ENCODE results near the gene CDHR1. TPM values are rescaled to one million over a fixed set of nuclear protein-coding genes. Genes with fewer than 3 reads are reported as not detected.

Gene CDHR1
- total and polyA plus RNA-seq, 10 of the 15 experiments (the other 5 are each of a cell fraction or from before 2014, with no cell fraction given), result 0.17 to 3.0 (median 0.34) TPM

GRCh38 chr10:84244651-84245270 lies 50.4 kb downstream of the CDHR1 start, which contains the start of gene RGR:
Gene RGR (plus strand): TSS chr10:84245053. CDS start chr10:84245091, 38 bp downstream.
- H3K79me2 ChIP-seq (ENCODE audit: control insufficient read depth, insufficient read depth, low read length), result no peaks in the 10 kb centered on the region
- H3K4me2 ChIP-seq (ENCODE audit: control insufficient read depth, insufficient read depth), result no peak within 1 kb of the TSS
- FAIRE-seq (no peak), ATAC-seq (no peak), DNase-seq (ENCODE audit: low read depth, low spot score) (no peak)
- no peaks in the 10 kb centered on the region for H3K36me3 ChIP-seq (ENCODE audit: control insufficient read depth in 2 of 2, insufficient read depth in 2 of 2, low read length in 1 of 2)
- no peaks in the 10 kb centered on the region for H4K20me1 ChIP-seq (ENCODE audit: control insufficient read depth, insufficient read depth)
- no peak within 1 kb of the TSS for H2AFZ ChIP-seq (ENCODE audit: control insufficient read depth, low read depth, low read length)
- H3K9ac ChIP-seq (ENCODE audit: control insufficient read depth, insufficient read depth, low read length), result no peak within 1 kb of the TSS
- SMC1A ChIA-PET (ENCODE audit: uncharacterized antibody, unreplicated experiment), result no interaction called here
- H3K9me3 ChIP-seq (replicated peaks; ENCODE audit: control insufficient read depth, insufficient read depth, low read length), result no peaks in the 10 kb centered on the region
- POLR2A ChIA-PET, result no interaction called here
- no peaks in the 10 kb centered on the region for H3K4me1 ChIP-seq (ENCODE audit: control insufficient read depth, insufficient read depth, low read length)
- CTCF ChIA-PET, result no interaction called here
- RAD21 ChIA-PET (ENCODE audit: unreplicated experiment), result no interaction called here
- H3K4me3 ChIP-seq, result no peak within 1 kb of the TSS
- intact Hi-C loops (cut with micrococcal nuclease; ENCODE audit: unreplicated experiment), result no loop called here
- H3K27ac ChIP-seq (ENCODE audit: control insufficient read depth, insufficient read depth), result no peak within 1 kb of the TSS
- WGBS (ENCODE audit: insufficient coverage, insufficient replicate concordance, low lambda C conversion rate, missing lambda C conversion rate), result 9% methylated on average over 9 of the region's 9 CpGs
- in situ Hi-C loops (cut with MboI), result no loop called here
- peaks cover 3 to 4% of the 10 kb centered on the region in 2 experiments; a peak in 2 of 4 replicates for H3K27me3 ChIP-seq (replicated peaks in 1 of 2; ENCODE audit: control insufficient read depth in 2 of 2, insufficient read depth in 2 of 2, low read length in 1 of 2)
- no TSS peak for BruUV-seq (replicated peaks)
- TF ChIP-seq CTCF (IDR thresholded peaks at IDR 0.05 in 2 of 3, conservative IDR thresholded peaks at IDR 0.05 in 1 of 3; ENCODE audit: control insufficient read depth in 2 of 3, extremely low read depth in 1 of 3, insufficient read depth in 1 of 3, low read depth in 3 of 3, low read length in 3 of 3) (no peak), POU2F2 (IDR thresholded peaks at IDR 0.05; ENCODE audit: borderline replicate concordance, low read depth, low read length) (no peak), FOXM1 (IDR thresholded peaks at IDR 0.05; ENCODE audit: low read depth, low read length) (no peak), RUNX3 (IDR thresholded peaks at IDR 0.05; ENCODE audit: low read length) (no peak), KLF5 (IDR thresholded peaks at IDR 0.05; ENCODE audit: partially characterized antibody) (no peak), CBFB (IDR thresholded peaks at IDR 0.05; ENCODE audit: low read depth) (no peak), YBX1 (IDR thresholded peaks at IDR 0.05) (no peak), NKRF (conservative IDR thresholded peaks at IDR 0.05) (no peak), SPI1 (IDR thresholded peaks at IDR 0.05; ENCODE audit: borderline replicate concordance, insufficient read depth, low read depth, low read length) (no peak), HDGF (IDR thresholded peaks at IDR 0.05) (no peak), NFYB (IDR thresholded peaks at IDR 0.05; ENCODE audit: insufficient read depth, low read depth, low read length) (no peak), MYB (IDR thresholded peaks at IDR 0.05; ENCODE audit: borderline replicate concordance, low read depth, low read length) (no peak), EED (IDR thresholded peaks at IDR 0.05; ENCODE audit: low read depth) (no peak)
- TF ChIP-seq, protein P1, sequence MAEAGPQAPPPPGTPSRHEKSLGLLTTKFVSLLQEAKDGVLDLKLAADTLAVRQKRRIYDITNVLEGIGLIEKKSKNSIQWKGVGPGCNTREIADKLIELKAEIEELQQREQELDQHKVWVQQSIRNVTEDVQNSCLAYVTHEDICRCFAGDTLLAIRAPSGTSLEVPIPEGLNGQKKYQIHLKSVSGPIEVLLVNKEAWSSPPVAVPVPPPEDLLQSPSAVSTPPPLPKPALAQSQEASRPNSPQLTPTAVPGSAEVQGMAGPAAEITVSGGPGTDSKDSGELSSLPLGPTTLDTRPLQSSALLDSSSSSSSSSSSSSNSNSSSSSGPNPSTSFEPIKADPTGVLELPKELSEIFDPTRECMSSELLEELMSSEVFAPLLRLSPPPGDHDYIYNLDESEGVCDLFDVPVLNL (IDR thresholded peaks at IDR 0.05; ENCODE audit: low read depth, low read length), result no peak
- TF ChIP-seq, protein P2, sequence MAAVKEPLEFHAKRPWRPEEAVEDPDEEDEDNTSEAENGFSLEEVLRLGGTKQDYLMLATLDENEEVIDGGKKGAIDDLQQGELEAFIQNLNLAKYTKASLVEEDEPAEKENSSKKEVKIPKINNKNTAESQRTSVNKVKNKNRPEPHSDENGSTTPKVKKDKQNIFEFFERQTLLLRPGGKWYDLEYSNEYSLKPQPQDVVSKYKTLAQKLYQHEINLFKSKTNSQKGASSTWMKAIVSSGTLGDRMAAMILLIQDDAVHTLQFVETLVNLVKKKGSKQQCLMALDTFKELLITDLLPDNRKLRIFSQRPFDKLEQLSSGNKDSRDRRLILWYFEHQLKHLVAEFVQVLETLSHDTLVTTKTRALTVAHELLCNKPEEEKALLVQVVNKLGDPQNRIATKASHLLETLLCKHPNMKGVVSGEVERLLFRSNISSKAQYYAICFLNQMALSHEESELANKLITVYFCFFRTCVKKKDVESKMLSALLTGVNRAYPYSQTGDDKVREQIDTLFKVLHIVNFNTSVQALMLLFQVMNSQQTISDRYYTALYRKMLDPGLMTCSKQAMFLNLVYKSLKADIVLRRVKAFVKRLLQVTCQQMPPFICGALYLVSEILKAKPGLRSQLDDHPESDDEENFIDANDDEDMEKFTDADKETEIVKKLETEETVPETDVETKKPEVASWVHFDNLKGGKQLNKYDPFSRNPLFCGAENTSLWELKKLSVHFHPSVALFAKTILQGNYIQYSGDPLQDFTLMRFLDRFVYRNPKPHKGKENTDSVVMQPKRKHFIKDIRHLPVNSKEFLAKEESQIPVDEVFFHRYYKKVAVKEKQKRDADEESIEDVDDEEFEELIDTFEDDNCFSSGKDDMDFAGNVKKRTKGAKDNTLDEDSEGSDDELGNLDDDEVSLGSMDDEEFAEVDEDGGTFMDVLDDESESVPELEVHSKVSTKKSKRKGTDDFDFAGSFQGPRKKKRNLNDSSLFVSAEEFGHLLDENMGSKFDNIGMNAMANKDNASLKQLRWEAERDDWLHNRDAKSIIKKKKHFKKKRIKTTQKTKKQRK (IDR thresholded peaks at IDR 0.05; ENCODE audit: low read depth, low read length), result no peak
